IMR-90 (cell line): ENCODE measurements around the gene PIK3C2A. TPM values are rescaled to one million over a fixed set of nuclear protein-coding genes. Genes with fewer than 3 reads are reported as not detected.

Source experiments
- ATAC-seq: fragments of 200-7000 bp; cut with Tn5 transposase; 2 replicates; pipeline ENCODE4 v1.9.1; 2020; ENCODE audit warnings: low read depth, mild to moderate bottlenecking, moderate library complexity
- BruUV-seq: library from RNA; stranded (reverse); fragments of 400-500 nt; replicated peaks from 2 replicates; lab custom pipeline; 2021; lab: Mats Ljungman, UMichigan
- CTCF ChIA-PET: fragments of 300-600 bp; formaldehyde crosslinking; extraction: SDS; loops from one replicate; lab custom pipeline; 2021; ENCODE audit warnings: antibody characterized with exemption; lab: Yijun Ruan, JAX
- POLR2A ChIA-PET: fragments of 300-600 bp; sonication (Branson Sonifier 250); formaldehyde crosslinking; loops from one replicate; lab custom pipeline; 2022; ENCODE audit warnings: antibody characterized with exemption; ENCODE audit not compliant: unreplicated experiment; lab: Charles Lee
- DNase-seq: peaks from one replicate; pipeline ENCODE4 v3.0.0; 2013
- H2AFZ ChIP-seq: replicated peaks from 2 replicates; pipeline ENCODE3; 2013; ENCODE audit warnings: low read length, mild to moderate bottlenecking; ENCODE audit not compliant: poor library complexity
- H2AK5ac ChIP-seq: 2 replicates; pipeline ENCODE4 v1.6.1; 2013; ENCODE audit warnings: low read depth, low read length, inconsistent platforms
- H2AK9ac ChIP-seq: replicated peaks from 2 replicates; pipeline ENCODE3; 2013; ENCODE audit warnings: mild to moderate bottlenecking, low read depth, low read length, moderate library complexity; ENCODE audit not compliant: poor library complexity
- H2BK120ac ChIP-seq: 2 replicates; pipeline ENCODE4 v1.6.1; 2013; ENCODE audit warnings: low read depth, low read length, inconsistent platforms
- H2BK15ac ChIP-seq: 3 replicates; pipeline ENCODE4 v1.6.1; 2013; ENCODE audit warnings: low read depth, low read length, inconsistent platforms
- H2BK20ac ChIP-seq: 2 replicates; pipeline ENCODE4 v1.6.1; 2013; ENCODE audit warnings: low read depth, mild to moderate bottlenecking, inconsistent platforms, low read length, moderate library complexity
- H2BK5ac ChIP-seq: 2 replicates; pipeline ENCODE4 v1.6.1; 2013; ENCODE audit warnings: mild to moderate bottlenecking, low read depth, low read length, inconsistent platforms; ENCODE audit not compliant: poor library complexity, severe bottlenecking
- H3K14ac ChIP-seq: replicated peaks from 2 replicates; pipeline ENCODE4 v1.6.1; 2013; ENCODE audit warnings: low read depth, low read length, inconsistent platforms
- H3K18ac ChIP-seq: 2 replicates; pipeline ENCODE4 v1.6.1; 2013; ENCODE audit warnings: low read depth, low read length, control low read depth
- H3K23ac ChIP-seq: 2 replicates; pipeline ENCODE4 v1.6.1; 2013; ENCODE audit warnings: low read depth, low read length, inconsistent platforms
- H3K27ac ChIP-seq: 2 replicates; pipeline ENCODE4 v1.5.1; 2013; ENCODE audit warnings: mild to moderate bottlenecking, control low read depth, low read length; ENCODE audit not compliant: insufficient read depth
- H3K27me3 ChIP-seq: 2 replicates; pipeline ENCODE4 v1.6.1; 2013; ENCODE audit warnings: low read length; ENCODE audit not compliant: control insufficient read depth, insufficient read depth
- H3K36me3 ChIP-seq: 2 replicates; pipeline ENCODE4 v1.6.1; 2013; ENCODE audit warnings: low read length, mixed read lengths; ENCODE audit not compliant: control insufficient read depth, insufficient read depth
- H3K4ac ChIP-seq: 2 replicates; pipeline ENCODE4 v1.6.1; 2013; ENCODE audit warnings: low read depth, low read length, inconsistent platforms
- H3K4me1 ChIP-seq: 2 replicates; pipeline ENCODE4 v1.6.1; 2013; ENCODE audit warnings: low read length, mixed read lengths; ENCODE audit not compliant: control insufficient read depth, insufficient read depth
- H3K4me2 ChIP-seq: 2 replicates; pipeline ENCODE4 v1.6.1; 2013; ENCODE audit warnings: low read depth, mild to moderate bottlenecking, control low read depth, low read length, moderate library complexity
- H3K4me3 ChIP-seq: 2 replicates; pipeline ENCODE4 v1.5.1; 2013; ENCODE audit warnings: low read depth, mild to moderate bottlenecking, control low read depth, low read length, moderate library complexity; ENCODE audit not compliant: insufficient read depth
- H3K56ac ChIP-seq: 2 replicates; pipeline ENCODE4 v1.6.1; 2013; ENCODE audit warnings: low read length, inconsistent platforms; ENCODE audit not compliant: insufficient read depth; ENCODE audit errors: extremely low read depth
- H3K79me1 ChIP-seq, 2 experiments: 2 replicates each; pipeline ENCODE4 v1.6.1; 2013; ENCODE audit warnings: low read length in 2 of 2, inconsistent platforms in 1 of 2, low read depth in 1 of 2
- H3K9ac ChIP-seq: 2 replicates; pipeline ENCODE4 v1.6.1; 2013; ENCODE audit warnings: low read depth, low read length, control low read depth
- H3K9me1 ChIP-seq: 2 replicates; pipeline ENCODE4 v1.6.1; 2013; ENCODE audit warnings: low read length, inconsistent platforms; ENCODE audit not compliant: insufficient read depth
- H3K9me3 ChIP-seq: 2 replicates; pipeline ENCODE4 v1.6.1; 2013; ENCODE audit warnings: low read length; ENCODE audit not compliant: control insufficient read depth, insufficient read depth
- H4K20me1 ChIP-seq: 2 replicates; pipeline ENCODE4 v1.6.1; 2013; ENCODE audit warnings: low read length, inconsistent platforms; ENCODE audit not compliant: insufficient read depth
- H4K5ac ChIP-seq: 2 replicates; pipeline ENCODE4 v1.6.1; 2013; ENCODE audit warnings: mild to moderate bottlenecking, low read depth, low read length, control low read depth
- H4K8ac ChIP-seq, 2 experiments: 2 replicates each; pipeline ENCODE4 v1.6.1; 2013; ENCODE audit warnings: low read depth in 2 of 2, low read length in 2 of 2, control low read depth in 1 of 2, inconsistent platforms in 1 of 2
- H4K91ac ChIP-seq: 2 replicates; pipeline ENCODE4 v1.6.1; 2013; ENCODE audit warnings: low read depth, low read length, inconsistent platforms; ENCODE audit not compliant: insufficient read depth
- CEBPB ChIP-seq: IDR thresholded peaks from 2 replicates; pipeline ENCODE4 v1.6.1; 2012; ENCODE audit warnings: low read depth, low read length, improper control_type of control experiment
- CTCF ChIP-seq: conservative IDR thresholded peaks from 2 replicates; pipeline ENCODE4 v1.5.1; 2012; ENCODE audit warnings: mild to moderate bottlenecking, low read depth, low read length, improper control_type of control experiment
- RFX5 ChIP-seq: IDR thresholded peaks from 2 replicates; pipeline ENCODE4 v1.8.0; 2012; ENCODE audit warnings: low read depth, mild to moderate bottlenecking, low read length, moderate library complexity
- SMC3 ChIP-seq: fragments of 150-350 bp; IDR thresholded peaks from 2 replicates; pipeline ENCODE4 v1.6.1; 2016; ENCODE audit warnings: low read depth, mild to moderate bottlenecking, antibody characterized with exemption, low read length, moderate library complexity
- WGBS, 2 experiments: methylation state at CpG; one replicate each; pipeline versions ENCODE4 v1.1.5 to v1.1.7; 2013; ENCODE audit warnings: missing lambda C conversion rate in 2 of 2; ENCODE audit not compliant: insufficient read length in 1 of 2; ENCODE audit errors: extremely low coverage in 2 of 2; 5-methylcytosine and 5-hydroxymethylcytosine counted together
- dilution Hi-C: fragments of 300-500 bp; cut with HindIII; formaldehyde crosslinking; loops from one replicate; pipeline ENCODE4 v1.14.3; 2018; ENCODE audit warnings: low sequenced_read_pairs; ENCODE audit not compliant: unreplicated experiment
- in situ Hi-C: fragments of 300-500 bp; cut with MboI; formaldehyde crosslinking; loops from 3 replicates; pipeline ENCODE4 v1.14.3; 2019; ENCODE audit warnings: low sequenced_read_pairs, inconsistent platforms, mixed read lengths
- intact Hi-C: fragments of 100-400 bp; cut with micrococcal nuclease; formaldehyde crosslinking; loops from 2 replicates; pipeline ENCODE4 v1.10.0; 2022
- polyA plus RNA-seq, 3 experiments: library from polyadenylated mRNA; depleted of rRNA; stranded (reverse); fragments of >200 nt; gene quantifications; 2 replicates each; pipeline ENCODE4 v1.2.3, GENCODE V29; 2012; ENCODE audit warnings: low replicate concordance in 1 of 3
- total RNA-seq: library from RNA; depleted of rRNA; stranded (reverse); fragments of >200 nt; gene quantifications from 2 replicates; pipeline ENCODE4 v1.2.3, GENCODE V29; 2012

Gene PIK3C2A
- total and polyA plus RNA-seq, 2 of the 4 experiments (the other 2 are of a cell fraction), result 14.6 to 36.6 TPM

- Histone ChIP-seq H3K9me3 (no peaks in the 10 kb centered on the region), H3K23ac (no peak overlapping the region), H3K27ac (no peak overlapping the region), H4K91ac (no peak overlapping the region), H2AFZ (no peak overlapping the region), H2BK120ac (no peak overlapping the region), H3K79me1 (no peaks in the 10 kb centered on the region), H2AK9ac (no peak overlapping the region), H2BK20ac (no peak overlapping the region), H3K4me3 (no peak overlapping the region), H3K56ac (no peak overlapping the region), H3K14ac (no peak overlapping the region; the same call in 1 of the 2 replicates), H4K20me1 (no peaks in the 10 kb centered on the region), H2AK5ac (no peak overlapping the region), H3K27me3 (no peaks in the 10 kb centered on the region), H3K4me1 (no peaks in the 10 kb centered on the region; the same call in 1 of the 2 replicates), H4K8ac (no peak overlapping the region), H3K9ac (no peak overlapping the region), H3K9me1 (no peaks in the 10 kb centered on the region), H3K4ac (no peak overlapping the region), H3K18ac (no peak overlapping the region), H2BK15ac (no peak overlapping the region), H2BK5ac (no peak overlapping the region), H3K36me3 (no peaks in the 10 kb centered on the region), H4K5ac (no peak overlapping the region), H3K4me2 (no peak overlapping the region)
- intact Hi-C loops, result no loop called here
- no TSS peak for BruUV-seq
- POLR2A ChIA-PET, result no interaction called here
- TF ChIP-seq SMC3 (no peak), CEBPB (no peak), RFX5 (no peak), CTCF (no peak)
- in situ Hi-C loops, result no loop called here
- dilution Hi-C loops, result no loop called here
- ATAC-seq, result peak; percentile 43; the same call in 1 of the 2 replicates
- WGBS, 2 experiments, result no CpG with 5 or more reads among the region's 2 CpGs
- CTCF ChIA-PET, result interaction anchor here (0.7 kb wide), 1 partner anchor 423 kb away, joined by 3 read pairs; no protein-coding TSS in a partner anchor
- no peak for DNase-seq
These were observed 16.9 kb upstream of the PIK3C2A start for GRCh38 chr11:17224727-17225126.
